AG08396 (cell line): ENCODE results near the gene PABPN1.
A peak's percentile ranks its signal among the peaks of the same experiment; 100 is the strongest.
"Not testable (repeated sequence)": the region's sequence is repeated elsewhere in the genome, so short reads cannot be mapped to it uniquely, and the experiment has no call there.

Experiments
- DNase-seq: peaks from one replicate; pipeline ENCODE4 v3.0.0; 2012; ENCODE audit warnings: low spot score, mixed read lengths

The PABPN1 gene, protein sequence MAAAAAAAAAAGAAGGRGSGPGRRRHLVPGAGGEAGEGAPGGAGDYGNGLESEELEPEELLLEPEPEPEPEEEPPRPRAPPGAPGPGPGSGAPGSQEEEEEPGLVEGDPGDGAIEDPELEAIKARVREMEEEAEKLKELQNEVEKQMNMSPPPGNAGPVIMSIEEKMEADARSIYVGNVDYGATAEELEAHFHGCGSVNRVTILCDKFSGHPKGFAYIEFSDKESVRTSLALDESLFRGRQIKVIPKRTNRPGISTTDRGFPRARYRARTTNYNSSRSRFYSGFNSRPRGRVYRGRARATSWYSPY

DNA sequence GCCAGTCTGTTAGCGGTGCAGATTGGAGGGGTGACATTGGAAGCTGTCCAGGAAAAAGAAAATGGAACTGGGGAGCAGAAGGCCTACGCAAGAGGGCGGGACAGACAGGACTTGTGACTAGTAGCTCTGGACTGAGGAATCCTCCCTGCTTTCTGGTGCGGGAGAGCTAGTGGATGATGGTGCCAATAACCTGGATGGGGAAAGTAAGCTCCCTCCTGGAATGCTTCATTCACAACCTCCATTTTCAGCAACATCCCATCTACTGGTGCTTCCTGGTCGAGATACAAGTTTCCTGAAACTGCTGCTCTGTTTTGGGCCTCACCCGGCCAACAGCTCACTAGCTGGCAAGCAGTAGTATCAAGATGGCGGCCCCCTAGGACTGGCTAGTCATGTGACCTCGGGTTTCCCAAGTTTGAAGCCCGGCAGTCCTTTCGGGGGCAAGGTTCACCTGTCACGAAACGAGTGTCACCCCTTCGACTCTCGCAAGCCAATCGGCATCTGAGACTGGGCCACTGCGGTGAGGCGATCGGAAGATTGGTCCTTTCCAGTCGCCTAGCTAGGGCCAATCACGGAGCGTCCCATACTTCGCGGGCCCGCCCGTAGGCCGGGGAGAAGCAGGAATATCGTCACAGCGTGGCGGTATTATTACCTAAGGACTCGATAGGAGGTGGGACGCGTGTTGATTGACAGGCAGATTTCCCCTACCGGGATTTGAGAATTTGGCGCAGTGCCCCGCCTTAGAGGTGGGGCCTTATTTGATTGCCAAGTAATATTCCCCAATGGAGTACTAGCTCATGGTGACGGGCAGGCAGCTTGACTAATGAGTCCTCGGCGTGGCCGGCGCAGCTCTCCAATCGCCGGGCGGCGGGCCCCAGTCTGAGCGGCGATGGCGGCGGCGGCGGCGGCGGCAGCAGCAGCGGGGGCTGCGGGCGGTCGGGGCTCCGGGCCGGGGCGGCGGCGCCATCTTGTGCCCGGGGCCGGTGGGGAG is at the start of gene PABPN1:
TSS of gene PABPN1 (plus strand) at position 874 of the 988 bp plus-strand sequence. CDS start at position 887, 13 bp downstream.
- peak; percentile 98 for DNase-seq

DNA sequence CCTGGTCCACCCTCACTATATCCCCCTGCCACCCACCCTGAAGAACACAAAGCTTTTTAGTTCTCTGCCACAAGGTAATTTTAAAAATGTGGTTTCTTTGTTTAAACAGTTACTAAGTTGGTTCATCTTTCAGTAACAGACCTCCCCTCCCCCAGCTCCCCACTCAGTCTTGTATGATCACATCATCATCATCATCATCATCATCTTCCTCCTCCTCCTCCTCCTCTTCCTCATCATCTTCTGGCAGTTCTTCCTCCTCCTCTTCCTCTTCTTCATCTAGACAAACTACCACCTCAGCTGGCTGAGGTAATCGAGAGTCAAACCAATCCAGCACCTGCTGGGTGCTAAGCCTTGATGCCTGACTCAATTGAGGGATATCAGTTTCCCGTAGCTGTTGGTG is 45.8 kb upstream of the PABPN1 start:
- no peak for DNase-seq

DNA sequence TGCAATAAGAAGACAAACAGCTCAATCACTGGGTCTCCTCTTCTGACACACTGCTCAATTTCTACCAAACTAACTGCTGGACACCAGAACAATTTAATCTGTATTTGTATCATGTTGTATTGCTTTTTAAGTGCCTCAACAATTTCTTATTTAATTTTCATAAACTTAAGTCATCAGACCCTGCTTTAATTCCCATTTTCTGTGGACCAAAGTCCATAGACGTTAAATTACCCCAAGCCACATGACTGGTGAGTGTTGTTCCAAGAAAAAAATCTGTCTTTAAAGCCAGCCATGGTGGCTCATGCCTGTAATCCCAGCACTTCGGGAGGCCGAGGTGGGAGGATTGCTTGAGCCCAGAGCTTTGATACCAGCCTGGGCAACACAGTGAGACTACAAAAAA is 44.1 kb upstream of the PABPN1 start:
- DNase-seq, result no peak

DNA sequence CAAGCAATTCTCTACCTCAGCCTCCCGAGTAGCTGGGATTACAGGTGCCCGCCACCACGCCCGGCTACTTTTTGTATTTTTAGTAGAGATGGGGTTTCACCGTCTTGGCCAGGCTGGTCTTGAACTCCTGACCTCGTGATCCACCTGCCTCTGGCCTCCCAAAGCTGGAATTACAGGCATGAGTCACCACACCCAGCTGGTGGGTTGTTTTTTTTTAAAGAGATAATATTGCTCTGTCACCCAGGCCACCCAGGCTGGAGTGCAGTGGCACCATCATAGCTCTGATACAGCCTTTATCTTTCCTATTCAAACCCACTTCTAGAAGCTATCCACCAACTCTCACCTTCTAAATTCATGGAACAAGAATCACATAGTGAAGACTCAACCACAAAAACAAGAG is 43.3 kb upstream of the PABPN1 start:
- not testable (repeated sequence) for DNase-seq

DNA sequence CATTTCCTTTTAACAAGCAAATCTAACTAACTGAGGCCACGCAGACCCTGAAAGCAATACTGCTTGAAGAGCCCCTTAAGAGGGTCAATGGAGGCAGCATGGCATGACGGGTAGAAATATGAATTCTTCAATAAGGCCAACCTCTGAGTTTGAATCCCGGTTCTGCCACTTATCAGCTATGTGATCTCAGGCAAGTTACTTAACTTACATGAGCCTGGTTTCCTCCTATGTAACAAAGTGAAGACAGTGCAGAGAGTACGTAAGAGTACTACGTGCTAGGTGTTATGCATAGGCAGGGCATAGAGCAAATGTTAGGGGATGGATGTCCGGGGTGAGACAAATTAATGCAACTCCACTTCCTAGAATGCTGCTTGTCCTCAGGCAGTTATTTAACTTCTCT is 40.0 kb upstream of the PABPN1 start:
- no peak for DNase-seq

DNA sequence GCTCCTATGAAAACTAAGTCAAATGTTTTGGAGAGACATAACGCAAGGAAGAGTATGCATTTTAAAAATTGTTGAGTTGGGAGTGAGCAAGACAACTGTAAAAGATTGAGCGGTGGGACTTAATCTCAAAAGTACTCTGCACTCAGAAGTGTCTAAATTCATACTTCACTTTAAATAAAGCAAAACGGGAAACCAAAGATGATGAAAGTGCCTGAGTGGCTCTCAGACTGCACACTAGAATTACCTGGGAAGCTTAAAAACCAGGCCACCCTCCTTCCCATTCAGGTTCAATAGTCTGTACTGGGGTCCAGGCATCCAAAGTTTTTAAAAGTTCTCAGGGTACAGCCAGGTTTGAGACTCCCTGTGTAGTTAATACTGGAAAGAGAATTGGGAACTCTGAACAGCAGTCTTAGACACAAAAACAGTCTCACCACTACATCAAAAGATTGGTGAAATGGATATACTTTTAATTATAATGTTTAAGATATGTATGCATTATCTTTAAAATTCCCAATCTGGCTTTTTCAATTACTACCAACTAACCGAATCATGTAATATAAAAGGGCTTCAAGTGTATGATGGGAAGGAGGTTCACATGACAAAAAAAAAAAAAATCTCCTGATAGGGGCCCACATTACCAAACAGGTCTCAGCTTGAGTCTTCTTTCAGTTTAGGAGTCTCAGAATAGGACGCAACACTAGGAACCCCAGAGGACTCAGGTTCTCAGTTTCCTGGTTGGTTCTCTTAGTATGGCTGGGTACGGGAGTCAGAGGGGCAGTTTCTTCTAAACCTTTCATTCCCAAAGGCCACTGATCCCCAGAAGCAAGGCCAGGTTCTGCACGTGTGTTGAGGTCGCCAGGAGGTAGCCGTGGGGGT is 36.4 kb upstream of the PABPN1 start:
- peak; percentile 35 for DNase-seq

DNA sequence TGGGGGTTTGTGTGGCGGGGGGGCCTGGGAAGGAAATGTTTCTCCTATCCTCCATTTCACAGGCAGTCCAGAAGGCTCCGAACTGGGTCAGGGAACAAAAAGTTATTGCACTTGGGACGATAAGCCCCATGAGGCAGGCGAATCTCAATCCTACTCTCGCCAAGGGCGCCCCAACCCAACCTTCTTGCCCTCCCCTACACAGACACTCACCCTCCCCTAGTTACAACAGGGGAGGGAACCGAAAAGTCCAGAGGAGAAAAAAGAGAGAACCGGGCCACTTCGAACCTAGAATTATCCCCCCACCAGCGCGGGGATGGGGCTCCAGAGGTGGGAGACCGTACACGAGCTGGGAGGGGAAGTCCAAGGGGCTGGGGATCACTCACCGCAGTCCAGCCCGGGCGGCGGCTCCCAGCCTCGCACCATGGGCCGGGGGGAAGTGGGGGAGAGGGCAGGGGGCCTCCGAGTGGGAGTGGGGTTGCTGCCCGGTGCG is 35.7 kb upstream of the PABPN1 start:
- DNase-seq, result no peak

DNA sequence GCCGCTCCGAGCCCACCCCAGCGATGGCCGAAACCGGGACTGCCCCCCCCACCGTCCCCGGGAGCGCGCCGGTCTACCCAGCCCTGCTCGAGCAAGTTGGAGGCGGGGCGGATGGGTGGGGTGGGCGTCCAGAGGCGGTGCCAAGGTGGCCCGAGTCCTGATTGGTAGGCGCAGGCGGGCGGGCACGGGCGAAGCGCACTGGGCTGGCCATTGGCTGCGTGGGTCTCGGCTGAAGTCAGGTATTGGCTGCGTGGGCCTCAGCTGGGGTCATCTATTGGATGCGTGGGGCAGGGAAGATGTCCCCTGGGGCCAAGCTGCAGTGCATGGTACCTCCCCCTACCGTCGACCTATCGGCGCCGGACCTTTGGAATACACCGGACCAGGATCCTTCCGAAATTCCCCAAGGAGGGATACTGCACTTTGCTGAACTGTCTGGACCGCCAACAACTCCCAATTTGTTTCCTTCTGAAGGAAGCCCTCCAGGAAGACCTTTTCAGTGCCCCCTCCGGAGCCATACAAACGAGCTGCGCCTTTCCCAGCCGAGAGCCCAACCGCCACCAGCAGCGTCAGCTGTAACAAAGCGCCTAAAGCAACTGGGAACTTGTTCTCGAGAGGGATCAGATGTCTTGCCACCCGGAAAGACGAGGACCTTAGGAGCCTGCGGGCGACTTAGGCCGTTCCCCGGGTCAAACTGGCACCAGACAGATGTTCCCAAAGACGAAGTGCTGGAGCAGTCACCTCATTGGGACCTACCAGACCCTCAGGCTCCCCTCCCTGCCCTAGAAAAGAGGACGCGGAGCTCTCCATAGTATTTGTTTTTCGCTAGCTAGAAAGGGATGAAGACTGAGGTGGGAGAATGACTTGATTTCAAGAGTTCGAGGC is 35.0 kb upstream of the PABPN1 start, which contains the start of gene HOMEZ:
TSS of gene HOMEZ (minus strand) at position 113 of the 882 bp plus-strand sequence. CDS start 180 bp downstream, outside the sequence.
- DNase-seq, result peak; percentile 98

DNA sequence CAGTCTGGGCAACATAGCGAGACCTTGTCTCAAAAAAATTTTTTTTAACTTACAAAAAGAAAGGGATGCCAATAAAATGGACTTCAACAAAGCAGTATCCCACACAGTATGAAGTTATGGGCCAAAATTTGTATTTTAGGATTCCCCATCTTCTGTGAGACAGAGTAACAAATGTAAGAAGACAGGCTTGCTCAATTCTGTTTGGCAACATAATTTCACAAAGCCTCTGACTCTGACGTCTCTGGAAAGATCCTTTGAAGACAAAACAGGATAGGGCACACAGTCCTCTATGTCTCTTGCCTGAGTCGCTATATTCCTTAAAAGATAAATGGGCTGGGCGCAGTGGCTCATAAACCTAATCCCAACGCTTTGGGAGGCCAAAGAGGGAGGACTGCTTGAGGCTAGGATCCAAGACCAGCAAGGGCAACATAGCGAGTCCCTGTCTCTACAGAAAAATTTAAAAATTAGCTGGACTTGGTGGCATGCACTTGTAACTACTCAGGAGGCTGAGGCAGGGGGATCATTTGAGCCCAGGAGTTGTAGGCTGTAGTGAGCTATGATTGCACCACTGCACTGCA is 34.3 kb upstream of the PABPN1 start:
- DNase-seq, result no peak

DNA sequence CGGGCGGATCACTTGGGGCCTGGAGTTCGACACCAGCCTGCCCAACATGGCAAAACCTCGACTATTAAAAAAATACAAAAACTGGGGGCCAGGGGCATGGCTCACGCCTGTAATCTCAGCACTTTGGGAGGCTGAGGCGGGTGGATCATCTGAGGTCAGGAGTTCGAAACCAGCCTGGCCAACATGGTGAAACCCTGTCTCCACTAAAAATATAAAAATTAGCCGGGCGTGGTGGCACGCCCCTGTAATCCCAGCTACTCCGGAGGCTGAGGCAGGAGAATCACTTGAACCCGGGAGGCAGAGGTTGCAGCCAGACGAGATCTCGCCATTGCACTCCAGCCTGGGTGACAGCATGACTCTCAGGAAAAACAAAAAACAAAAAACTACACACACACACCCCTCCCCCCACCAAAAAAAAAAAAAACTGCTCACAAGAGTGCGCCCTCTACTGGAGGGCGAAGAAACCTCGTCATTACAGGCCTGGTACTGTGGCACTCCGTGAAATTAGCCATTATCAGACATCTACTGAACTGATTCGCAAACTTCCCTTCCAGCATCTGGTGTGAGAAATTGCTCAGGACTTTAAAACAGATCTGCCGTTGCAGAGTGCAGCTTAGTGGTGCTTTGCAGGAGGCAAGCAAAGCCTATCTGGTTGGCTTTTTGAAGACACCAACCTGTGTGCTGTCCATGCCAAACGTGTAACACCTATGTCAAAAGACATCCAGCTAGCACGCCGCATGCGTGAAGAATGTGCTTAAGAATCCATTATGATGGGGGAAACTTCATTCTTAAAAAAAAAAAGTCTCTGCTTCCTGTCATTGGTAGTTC is 26.3 kb upstream of the PABPN1 start:
- DNase-seq, result peak; percentile 23

DNA sequence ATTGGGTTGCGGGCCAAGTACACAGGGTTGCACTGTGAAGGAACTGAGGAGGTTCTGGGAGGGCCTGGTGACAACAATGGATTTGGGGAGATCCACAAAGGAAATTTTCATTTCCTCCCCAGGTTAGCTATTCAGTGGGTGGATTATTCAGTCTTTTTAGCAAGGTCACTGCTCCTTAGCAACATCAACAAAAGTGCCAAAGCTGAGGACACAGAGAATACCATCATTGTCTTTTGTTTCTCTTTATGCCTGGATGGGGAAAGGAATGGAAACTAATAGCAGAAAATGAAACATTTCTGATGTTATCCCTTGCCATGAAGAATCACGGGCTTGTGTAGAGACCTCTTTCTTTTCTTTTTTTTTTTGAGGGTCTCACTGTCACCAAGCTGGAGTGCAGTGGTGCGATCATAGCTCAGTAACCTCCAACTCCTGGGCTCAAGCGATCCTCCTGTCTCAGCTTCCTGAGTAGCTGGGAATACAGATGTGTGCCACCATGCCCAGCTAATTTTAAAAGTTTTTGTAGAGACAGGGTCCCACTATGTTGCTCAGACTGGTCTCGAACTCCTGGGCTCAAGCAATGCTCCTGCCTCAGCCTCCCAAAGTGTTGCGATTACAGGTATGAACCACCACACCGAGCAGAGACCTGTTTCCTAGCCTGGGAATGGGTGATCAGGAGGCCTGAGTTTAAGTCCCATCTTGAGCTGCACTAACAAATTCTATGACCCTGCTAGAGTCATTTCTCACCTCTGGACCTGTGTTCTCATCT is 25.1 kb upstream of the PABPN1 start:
- DNase-seq, result no peak

DNA sequence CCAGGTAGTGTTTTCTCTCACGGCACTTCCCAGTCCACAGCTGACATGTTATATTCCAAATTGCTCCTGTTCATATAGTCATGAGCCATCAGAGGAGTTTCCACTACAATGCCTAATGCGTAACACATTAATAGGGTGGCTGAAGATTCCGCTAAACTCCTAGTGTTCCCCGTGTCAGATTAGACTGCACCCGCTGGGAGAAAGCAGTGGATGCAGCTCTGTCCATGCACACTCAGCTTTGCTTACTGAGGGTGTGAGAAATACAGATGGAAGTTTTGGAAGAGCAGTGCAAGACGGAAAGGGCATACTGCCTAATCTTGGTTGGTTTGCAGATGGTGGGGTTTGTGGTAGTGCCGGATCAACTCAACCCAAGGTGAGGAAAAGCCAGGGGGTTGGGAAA is 24.2 kb upstream of the PABPN1 start:
- no peak for DNase-seq

DNA sequence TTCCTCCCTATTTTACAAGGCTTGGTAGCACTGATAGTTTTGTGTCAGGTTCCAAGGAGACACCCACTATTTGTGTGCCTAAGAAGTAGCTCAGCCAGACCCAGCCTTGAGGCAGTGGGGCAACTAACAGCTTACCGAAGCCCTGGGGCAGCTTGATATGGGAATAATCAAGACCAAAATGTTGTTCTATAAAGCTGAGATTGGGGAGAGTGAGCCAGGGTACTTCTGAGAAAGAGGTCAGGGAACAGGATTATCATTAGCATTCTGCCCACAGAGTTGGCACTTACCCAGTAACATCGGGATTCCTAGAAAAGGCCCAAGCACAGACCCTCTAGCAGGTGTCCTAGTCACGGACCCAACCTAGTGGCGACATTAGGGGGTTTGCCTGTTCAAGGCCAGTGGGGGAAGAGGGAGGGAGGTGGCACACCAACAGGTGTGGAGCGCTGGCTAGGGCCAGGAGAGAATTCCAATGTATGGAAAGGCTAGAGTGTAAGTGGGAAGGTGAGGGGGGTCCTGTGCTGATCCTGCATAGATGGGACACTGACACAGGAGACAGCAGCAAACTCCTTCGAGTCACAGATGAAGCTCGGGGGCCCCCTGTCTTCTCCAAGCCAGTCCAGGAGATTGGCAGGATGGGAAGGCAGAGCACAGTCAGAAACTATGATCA is 23.5 kb upstream of the PABPN1 start:
- DNase-seq, result no peak

DNA sequence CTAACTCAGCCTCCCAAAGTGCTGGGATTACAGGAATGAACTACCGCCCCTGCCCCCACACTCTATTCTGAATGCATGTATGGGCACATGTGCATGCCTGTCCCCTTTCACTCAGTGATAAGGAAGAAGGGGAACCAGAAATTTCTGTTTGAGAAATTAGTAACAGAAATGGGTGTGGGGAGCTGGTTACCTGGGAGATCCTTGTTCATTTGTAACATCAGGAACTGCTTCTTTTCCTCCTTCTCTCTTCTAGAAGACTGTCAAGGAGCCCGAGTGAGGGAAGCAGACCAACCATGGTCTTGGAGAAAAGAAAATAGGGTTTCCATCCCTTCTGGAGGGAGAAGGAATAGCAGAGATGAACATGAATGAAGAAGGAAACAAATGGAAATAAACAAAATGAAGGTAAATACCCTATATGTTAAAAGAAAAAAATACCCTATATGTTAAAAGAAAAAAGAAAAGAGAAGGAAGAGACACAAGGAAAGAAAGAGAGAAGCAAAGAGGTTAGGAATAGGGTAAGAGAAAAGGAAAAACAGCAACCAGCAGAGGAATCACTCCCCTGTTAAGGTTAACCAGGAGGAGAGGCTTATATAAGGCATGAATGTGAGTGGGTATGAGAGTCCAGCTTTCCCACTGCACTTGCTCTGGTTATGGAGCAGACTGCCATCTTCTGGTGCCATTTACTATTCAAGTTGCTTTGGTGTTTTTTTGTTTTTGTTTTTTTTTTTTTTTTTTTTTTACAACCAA is 21.9 kb upstream of the PABPN1 start:
- DNase-seq, result peak; percentile 25

DNA sequence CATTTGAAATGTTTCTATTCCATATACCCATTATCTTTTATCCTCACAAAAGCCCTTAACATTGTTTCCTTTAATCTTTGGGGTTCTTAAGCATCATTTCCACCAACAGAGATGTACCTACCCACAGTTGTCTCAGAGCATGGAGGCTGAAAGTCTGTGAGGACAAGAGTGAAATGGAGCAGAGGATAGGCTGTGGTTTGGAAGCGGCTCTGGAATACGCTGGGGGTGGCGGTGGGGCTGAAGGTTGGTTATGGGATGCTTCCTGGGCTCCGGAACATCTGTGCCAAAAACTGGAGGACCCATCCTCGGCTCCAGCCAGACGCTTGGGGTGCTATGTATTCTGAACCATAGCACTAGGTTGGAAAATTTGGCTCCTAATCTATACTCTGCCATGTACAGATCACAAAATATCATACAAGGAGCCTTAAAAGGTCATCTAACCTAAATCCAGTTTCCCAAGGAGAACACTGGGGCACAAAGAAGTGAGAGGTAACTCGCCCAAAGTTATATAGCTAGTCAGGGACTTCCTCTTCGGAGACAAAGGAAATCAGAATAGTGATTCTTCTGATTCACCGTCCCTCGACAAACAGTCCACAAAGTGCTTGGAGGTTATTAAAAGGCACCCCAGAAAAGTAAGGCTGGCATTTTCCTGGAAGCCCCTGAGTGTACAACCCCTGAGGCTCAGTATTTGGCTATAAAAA is 21.1 kb upstream of the PABPN1 start:
- no peak for DNase-seq

DNA sequence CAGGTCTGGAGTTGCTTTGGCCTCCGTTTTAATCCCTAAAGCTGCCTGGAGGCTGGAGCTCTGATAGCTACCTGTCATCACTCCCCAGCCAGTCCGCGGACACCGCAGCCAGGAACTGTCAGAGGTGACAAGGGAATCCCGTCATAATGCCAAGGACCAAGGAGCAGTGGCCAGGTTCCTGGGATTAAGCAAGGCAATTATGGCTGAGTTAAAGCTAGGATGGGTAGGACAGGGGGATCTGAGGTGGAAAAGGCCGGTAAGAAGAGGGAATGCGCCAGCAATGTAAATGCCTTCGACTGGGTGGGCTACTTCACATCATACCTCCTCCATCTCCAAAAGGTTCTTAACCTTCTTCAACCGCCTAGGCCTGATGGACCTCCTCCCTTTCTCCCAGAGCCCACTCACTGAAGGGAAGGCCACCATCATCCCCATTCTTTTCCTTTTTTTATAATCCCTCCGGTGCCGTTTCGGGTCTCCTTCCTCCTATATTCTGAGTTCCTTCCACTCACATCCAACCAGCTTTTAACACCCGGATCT is 20.5 kb upstream of the PABPN1 start:
- peak; percentile 23 for DNase-seq
